ENCODE data around the gene NRP2.
A peak's percentile ranks its signal among the peaks of the same experiment; 100 is the strongest.

NRP2 gene

DNA sequence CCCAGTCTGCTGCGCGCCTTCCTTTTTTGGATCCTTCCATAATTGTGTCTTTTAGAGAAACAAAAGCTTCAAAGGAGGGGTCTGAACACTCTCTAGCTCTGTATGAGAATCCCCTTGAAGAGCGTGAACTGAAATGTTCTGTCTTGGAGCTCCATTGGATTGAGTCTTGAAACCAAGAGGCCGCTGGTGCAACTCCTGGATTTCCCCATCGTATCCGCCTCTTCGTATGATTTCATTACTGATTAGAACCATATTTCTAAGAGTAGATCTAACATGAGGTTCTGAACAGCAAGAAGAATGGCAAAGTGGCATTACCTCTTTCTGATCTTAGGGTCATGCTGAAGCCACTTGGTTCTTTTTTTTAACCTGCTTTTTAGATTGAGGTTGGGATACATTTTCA lies 31.4 kb upstream of the NRP2 start:
- no peak overlapping the region for H3K4me3 ChIP-seq (ENCODE audit: low read depth, low read length)
- CTCF ChIA-PET = no interaction called here
- POLR2A ChIA-PET = interaction anchor here (1.2 kb wide), 1 partner anchor 32 kb away, joined by 3 read pairs; the partner anchor contains the start of gene NRP2
- TF ChIP-seq CTCF (IDR thresholded peaks at IDR 0.05; ENCODE audit: insufficient read depth, low read length, missing control alignments) = no peak
- no peak for DNase-seq (ENCODE audit: low read depth, low spot score)

DNA sequence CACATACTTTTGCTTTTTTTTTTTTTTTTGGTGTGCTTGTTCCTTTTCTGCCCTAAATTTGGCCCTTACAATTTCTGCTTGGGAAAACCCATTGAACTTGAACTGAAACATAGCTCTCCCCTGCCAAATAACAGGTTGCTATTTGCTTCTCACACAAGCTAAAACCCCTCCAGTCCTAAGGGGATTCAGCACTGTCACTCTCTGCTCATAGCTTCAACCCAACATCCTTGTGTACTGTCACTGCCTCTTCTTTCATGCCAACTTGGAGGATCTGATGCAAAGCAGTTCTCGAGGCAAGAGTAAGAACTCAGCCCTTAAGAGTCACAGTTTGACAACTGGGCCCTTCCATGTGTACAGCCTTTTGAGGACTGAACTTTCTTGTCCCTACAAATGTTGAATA lies 30.6 kb upstream of the NRP2 start:
- ChIA-PET CTCF (no interaction called here), POLR2A (no interaction called here)
- no peak for DNase-seq (ENCODE audit: low read depth, low spot score)
- no peak for TF ChIP-seq CTCF (IDR thresholded peaks at IDR 0.05; ENCODE audit: insufficient read depth, low read length, missing control alignments)
- H3K4me3 ChIP-seq (ENCODE audit: low read depth, low read length) = no peak overlapping the region

DNA sequence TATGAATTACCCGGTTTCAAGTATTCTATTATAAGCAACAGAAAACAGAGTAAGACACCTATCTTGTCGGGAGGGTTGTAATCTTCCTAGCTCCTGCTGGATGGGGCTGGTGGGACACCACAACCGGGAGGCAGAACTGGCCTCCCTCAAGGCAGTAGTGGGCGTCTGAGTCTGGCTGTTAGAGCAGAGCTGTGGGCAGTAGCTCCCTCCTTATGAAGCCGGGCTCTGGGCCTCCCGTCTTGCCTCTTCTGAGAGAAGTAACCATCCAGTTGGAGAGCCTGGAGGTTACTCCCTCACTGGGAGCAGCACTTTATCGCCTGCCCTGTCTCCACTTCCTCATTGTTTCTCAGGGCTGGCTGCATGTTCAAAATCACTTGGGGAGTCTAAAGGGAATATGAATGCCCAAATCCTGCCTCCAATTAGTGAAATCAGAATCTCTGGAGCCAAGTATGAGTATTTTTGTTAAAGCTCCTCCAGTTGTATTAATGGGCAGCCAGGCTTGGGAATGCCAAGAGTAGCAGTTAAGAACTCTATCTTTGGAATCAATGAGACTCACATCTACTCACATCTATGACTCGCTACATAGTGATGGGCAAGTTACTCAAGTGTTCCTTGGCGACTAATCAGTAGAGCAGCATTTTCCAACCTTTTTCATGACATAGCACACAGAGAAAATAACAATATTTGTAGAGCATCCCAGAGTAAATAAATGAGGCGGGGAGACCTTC lies 27.3 kb upstream of the NRP2 start:
- CTCF ChIA-PET = interaction anchor here (0.6 to 1.3 kb wide), 3 partner anchors 20 to 24 kb away, joined by 3 read pairs; no protein-coding TSS in a partner anchor
- no peak overlapping the region for H3K4me3 ChIP-seq (ENCODE audit: low read depth, low read length)
- TF ChIP-seq CTCF (IDR thresholded peaks at IDR 0.05; ENCODE audit: insufficient read depth, low read length, missing control alignments) = no peak
- POLR2A ChIA-PET = interaction anchor here (0.6 kb wide), 1 partner anchor 9 kb away, joined by 4 read pairs; no protein-coding TSS in a partner anchor
- peak; percentile 56 for DNase-seq (ENCODE audit: low read depth, low spot score)

- DNase-seq (ENCODE audit: low read depth, low spot score) = no peak
- POLR2A ChIA-PET = no interaction called here
- no peak overlapping the region for H3K4me3 ChIP-seq (ENCODE audit: low read depth, low read length)
- CTCF ChIA-PET = interaction anchor here (0.7 to 1.3 kb wide), 2 partner anchors 19 to 23 kb away, joined by 3 read pairs; no protein-coding TSS in a partner anchor
- TF ChIP-seq CTCF (IDR thresholded peaks at IDR 0.05; ENCODE audit: insufficient read depth, low read length, missing control alignments) = no peak
Observed at GRCh38 chr2:205655779-205656456, 26.4 kb upstream of the NRP2 start.

GRCh38 chr2:205656461-205656860 lies 25.8 kb upstream of the NRP2 start:
- TF ChIP-seq CTCF (IDR thresholded peaks at IDR 0.05; ENCODE audit: insufficient read depth, low read length, missing control alignments) = no peak
- no peak overlapping the region for H3K4me3 ChIP-seq (ENCODE audit: low read depth, low read length)
- ChIA-PET POLR2A (no interaction called here), CTCF (no interaction called here)
- no peak for DNase-seq (ENCODE audit: low read depth, low spot score)

DNA sequence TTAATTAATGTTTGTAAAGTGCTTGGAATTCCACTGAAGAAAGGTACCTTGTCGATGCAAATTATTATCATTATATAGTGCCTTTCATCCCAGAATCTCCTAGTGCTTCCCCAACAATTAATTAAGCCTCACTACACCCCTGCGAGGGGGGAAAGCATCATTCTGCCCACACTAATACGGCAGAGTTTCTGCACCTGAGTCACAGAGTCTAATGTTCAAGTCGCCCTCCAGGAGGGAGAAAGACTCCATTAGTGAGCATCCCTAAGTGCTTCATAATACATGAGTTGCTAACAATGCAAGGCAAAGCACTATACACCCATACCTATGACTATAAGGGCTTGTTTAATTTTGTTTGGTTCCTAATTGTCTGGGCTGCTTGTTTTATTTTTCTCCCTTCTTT lies 25.4 kb upstream of the NRP2 start:
- no peak for DNase-seq (ENCODE audit: low read depth, low spot score)
- no peak overlapping the region for H3K4me3 ChIP-seq (ENCODE audit: low read depth, low read length)
- ChIA-PET CTCF (no interaction called here), POLR2A (no interaction called here)
- TF ChIP-seq CTCF (IDR thresholded peaks at IDR 0.05; ENCODE audit: insufficient read depth, low read length, missing control alignments) = no peak
